GM19193 (cell line): ENCODE measurements around the gene SHLD1.

Experiments
- POLR2A ChIP-seq: IDR thresholded peaks from 4 replicates; pipeline ENCODE4 v1.6.1; 2011; ENCODE audit not compliant: insufficient read depth, insufficient read length; ENCODE audit errors: extremely low read depth

The SHLD1 gene

DNA sequence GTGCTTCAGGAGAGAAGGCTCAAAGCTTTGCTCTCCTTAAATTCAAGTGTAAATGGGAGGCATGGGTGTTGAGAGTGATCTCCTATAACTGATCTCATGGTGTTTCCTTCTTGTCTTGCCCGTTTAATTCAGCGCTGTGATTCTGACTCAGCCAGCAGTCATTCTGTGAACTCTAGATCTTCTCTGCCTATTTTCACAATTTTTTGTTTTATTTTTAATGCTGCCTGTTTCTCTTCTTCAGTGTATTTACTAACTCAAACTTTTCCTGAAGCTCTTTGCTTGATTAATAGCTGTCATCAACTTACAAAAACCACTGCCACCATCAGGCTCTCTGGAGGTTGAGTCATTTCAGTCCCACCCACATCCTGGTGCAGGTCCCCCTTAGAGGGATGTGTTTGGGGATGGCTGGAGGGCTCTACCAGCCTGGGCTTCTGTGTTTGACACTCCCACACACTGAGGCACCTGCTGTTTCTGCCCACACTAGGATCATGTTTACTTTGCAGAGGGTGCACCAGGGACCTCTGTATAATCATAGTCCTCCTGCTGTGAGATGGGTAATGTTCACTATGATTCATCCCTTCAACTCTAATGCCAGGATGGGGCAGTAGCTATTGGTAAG lies 94.0 kb downstream of the SHLD1 start:
- TF ChIP-seq POLR2A = no peak

DNA sequence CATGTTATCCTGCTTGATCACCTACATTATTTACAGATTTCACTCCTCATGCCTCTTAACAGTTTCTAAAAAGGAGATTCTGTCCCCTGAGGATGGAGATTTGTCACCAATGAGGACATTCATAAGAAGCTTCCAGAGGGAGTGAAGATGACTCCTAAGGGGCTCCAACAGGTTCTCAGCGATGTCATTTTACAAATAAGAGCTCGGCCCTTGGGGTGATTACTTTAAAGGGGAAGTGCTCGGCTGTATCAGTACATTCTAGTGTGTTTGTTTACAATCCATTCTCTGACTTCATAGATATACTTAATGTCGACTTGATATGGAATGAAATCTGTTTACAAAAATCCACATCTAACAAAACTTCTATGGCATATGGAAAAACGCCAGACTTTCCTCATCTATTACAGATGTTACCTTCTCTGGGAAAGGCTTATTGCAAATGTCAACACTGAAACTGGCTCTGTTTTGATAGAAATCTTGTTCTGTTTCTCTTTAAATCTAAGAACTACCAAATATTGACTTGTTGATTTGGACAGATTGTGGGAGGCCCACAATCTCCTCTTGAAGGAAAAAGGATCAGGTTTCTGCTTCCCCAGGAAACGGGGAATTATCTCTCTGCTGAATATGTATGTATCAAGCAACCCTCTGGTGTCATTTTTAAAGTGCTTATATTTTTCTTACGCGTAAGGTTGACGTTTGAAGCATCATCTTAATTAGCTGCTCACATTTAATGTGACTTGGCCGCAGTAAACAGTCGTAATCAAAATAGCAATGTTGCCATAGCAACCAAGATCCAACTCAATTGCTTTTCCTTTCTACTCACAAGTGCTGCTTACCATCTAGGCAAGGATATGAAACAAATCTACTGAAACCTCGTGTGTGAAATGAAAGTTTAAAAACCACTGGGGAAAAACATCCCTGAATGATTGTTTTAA lies 95.7 kb downstream of the SHLD1 start:
- TF ChIP-seq POLR2A = no peak

DNA sequence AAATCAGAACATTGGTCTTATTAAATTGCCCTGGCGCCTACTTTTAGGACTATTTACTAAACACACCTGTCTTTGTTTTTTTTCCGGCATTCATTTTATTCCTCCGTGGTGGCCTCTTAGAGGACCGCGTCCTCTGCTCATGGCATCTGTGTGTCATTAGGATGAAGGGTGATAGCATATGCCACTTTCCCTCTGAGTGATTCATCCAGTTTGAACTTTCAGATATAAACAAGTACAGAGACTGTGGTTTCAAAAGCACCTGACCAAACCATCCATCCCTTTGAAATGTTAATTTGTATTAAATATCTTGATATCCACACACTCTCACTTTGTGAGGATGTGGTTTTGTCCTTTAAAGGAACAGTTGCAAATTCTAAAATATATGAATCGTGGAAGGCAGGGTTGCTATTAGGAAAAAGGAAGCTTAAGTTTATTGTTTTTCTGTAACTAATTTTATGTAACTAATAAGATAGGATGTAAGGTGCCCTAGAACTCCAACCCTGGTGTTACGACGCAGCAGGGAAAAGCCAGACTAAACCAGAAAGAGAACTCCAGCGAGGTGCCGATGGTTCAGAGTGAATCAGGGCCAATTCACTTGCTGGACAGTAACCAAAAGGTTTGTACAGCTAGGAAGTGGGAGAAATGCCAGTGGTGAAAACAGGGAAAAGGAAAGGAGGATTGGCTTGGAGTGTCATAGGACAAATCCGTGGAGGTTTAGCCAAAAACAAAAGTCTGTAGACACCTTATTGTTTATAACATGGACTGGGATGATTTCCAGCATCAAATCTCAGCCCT lies 98.7 kb downstream of the SHLD1 start:
- TF ChIP-seq POLR2A = no peak

DNA sequence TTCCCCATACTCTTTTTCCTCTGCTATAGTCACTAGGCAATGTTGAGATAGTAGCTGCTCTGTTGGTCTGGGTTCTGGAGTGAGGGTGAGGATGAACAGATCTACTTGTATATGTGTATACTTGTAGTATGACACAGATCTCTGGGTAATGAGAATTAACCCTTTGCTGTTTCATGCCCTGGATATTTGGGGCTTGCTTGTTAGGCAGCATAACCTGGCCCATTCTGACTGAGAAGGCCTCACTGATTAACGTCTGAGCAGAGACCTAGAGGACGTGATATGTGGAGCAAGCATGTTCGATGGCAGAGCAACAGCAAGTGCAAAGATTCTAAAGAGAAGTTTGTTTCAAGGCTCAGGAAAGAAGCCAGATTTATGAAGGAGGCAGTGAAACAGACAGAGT lies 105.7 kb downstream of the SHLD1 start:
- no peak for TF ChIP-seq POLR2A

DNA sequence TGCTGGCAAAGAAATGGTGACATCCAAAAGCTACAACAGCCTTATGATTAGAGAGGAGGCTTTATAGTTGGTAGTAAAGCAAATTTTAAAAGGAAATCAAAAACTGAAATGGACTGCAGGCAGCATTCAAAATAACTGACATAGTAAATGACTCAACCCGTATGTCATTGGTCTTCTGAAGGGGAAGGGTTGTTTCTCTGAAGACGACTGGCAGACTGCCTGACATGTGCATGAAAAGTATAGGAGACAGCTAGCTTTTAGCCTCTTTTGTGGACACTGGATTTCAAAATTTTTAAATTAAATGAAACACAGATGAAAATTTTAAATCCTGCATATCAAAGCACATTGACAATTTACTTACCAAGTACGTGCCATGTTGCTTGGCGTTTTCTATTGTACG lies 109.4 kb downstream of the SHLD1 start:
- no peak for TF ChIP-seq POLR2A

DNA sequence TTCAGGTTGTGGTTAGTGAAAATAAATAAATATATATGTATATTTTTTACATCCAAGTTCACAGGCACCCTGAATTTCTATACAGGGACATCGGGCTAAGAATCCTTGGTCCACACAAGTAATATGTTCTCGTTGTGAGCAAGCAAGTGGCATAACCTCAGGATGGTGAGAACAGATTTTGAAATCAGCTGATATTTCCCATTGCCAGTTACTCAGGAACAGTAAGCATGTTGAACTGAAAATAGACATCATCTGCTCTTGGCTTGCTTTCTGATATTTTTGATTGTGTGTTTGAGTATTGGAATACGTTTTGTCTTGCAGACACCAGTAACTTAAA lies 112.5 kb downstream of the SHLD1 start:
- TF ChIP-seq POLR2A = no peak

DNA sequence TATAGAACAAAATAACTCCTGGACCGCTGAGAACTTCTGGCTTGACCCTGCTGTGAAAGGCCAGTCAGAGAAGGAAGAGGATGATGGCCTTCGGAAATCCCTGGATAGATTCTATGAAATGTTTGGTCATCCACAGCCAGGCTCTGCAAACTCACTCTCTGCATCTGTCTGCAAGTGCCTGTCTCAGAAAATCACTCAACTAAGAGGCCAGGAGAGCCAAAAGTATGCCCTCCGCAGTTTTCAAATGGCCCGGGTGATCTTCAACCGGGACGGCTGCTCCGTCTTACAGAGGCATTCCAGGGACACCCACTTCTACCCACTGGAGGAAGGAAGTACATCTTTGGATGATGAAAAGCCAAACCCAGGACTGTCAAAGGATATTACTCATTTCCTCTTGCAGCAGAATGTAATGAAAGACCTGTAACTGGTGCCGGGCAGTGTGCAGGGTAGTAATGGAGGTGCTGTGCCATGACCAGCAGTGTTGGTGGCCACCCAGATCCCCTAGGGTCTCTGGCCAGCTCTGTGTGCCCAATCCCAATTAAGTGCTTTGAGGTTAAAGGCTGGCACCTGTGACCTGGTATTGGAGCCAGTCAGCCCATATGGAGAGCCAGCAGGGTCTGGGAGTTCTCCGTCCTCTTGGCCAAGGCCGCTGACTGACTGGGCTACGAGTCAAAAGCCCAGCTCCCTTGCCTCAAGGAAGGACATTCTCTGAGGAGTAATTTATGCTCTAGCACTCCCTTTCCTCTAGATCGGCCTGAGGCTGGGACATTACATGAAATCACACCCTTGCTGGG lies 113.0 kb downstream of the SHLD1 start:
- TF ChIP-seq POLR2A = no peak

DNA sequence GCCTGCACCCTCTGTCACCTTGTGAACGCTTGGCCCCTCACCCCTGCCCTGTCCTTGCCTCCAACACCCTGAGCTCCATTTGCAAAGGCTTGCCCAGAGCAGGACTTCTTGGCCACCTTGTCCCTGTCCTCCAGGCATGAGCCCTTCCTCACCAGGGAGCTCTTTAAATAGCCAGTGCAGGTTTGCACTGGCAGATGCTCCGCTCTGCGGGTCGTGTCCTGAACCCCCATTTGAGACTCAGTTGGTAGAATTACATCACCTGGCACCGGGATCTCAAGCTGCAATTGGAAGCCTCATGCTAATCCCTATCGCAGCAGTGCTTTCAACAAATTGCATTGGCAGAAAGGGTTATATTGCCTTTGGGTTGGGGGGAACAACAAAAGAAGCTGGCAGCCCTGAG lies 114.2 kb downstream of the SHLD1 start:
- no peak for TF ChIP-seq POLR2A

DNA sequence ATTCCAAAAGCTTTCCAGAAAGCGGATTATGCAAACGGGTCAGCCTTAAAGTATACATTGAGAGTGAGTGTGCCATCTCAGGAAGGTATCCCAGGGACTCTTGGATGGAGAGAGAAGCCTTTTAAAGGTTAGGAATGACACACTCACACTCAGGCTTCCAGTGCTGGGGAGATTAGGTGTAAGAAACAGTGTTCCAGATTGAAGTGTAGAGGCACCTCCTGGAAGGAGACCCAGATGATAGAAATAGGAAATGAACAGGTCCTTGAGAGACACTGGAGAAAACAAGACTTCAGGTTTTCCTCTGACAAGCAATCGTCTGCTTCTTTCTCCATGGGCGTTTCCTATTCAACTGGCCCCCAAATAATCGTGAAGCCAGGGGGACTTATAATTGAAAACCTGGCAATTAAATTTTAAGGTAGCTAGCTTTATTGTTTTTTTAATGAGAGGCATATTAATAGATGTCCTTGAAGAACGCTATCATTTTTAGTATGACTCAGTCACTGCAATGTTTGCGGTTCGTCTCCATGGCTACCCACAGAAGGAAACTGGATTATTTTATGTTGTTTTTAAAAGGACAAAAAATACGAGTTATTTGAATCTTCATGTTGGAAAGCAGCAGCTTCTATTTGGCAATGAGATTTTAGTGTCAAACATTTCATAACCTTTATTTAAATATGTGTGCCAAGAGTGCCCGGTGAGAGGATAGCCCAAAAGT lies 114.8 kb downstream of the SHLD1 start:
- TF ChIP-seq POLR2A = no peak

DNA sequence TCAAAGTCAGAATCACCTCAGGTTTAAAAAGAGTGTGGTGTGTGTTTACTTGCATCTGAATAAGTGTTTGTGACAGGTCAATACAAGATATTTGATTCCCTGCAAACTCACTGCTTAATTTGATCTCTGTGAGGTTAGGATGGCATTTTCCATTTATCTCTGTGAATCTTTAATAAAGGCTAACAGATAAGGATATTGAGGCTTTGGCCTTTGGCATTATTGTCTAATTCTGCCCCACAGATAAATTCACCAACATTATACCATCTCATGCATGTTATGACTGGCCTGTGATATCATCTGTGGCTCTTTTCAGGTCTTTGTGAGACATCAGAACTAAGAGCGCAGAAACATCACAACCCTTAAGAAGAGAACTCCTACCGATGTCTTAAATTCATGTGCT lies 115.4 kb downstream of the SHLD1 start:
- TF ChIP-seq POLR2A = no peak

DNA sequence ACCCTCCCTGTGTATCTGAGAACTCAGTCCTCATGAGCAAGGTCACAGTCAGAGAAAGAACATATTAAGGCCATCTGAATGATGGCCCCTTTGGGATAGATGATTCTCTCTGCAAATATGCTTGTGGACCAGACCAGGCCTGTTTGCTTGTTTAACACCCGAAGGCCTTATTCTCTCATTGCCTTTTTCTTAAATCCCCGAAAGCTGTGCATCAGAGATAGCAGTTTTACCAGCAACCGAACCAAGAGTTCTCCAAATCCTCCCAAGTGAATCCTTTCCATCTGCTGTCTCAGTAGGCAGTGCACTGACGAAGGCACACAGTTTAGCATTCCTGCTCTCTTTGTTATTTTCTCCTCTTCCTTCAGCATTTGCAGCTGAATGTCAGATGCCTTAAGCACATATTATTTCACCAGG lies 120.4 kb downstream of the SHLD1 start:
- TF ChIP-seq POLR2A = no peak

DNA sequence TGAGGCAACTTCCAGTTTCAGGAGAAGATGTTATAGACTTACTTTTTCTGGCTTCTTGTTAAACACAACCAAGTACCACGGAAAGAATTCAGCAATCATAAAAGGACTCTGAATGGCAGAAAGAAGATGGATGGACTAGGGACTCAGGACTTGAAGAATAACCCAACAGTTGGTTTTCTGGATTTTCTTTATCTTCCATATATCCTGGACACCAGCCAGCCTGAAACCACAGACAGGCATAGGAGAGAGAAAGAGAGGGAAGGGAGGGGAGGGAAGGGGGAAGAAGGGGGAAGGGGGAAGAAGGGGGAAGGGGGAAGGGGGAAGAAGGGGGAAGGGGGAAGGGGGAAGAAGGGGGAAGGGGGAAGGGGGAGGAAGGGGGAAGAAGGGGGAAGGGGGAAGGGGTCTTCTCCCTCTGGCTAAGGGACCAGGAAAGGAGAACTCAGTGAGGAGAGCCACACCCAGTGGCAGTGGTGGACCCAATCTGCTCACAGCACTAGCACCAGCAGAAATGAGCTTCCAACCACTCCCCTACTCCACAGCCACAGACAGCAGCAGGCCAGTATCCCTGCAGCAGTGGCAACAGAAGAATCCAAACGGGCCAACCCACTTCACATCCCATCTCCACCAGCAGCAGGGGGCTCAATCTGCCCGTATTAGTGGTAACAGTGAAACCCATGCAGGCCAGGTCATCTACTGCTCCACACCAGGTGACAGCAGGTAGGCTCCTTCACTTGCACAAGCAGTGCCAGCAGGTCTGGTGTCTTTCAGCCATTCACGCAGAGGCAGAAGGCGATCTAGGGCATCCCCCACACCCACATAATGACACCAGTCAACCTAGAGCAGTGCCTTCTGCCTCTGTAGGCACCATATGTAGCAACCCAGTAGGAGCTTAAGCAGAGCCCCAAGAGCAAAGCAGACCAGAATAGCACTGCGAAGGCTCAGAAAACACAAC lies 121.5 kb downstream of the SHLD1 start:
- TF ChIP-seq POLR2A = no peak

DNA sequence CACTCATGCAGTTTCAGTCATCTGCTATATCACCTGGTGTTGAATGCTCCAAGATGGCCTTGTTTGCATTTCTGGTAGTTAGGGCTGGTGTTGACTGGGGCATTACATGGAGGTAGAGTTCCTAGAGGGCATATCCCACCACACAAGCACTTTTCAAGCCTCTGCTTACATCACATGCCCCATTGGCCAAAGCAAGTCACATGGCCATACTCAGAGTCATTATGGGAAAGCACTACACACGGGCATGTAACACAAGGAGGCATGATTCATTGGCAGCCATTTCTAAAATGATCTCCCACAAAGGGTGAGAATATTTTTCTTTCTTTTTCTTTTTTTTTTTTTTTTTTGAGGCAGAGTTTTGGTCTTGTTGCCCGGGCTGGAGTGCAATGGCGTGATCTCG lies 126.9 kb downstream of the SHLD1 start:
- TF ChIP-seq POLR2A = no peak
